WTC11 (cell line): ENCODE measurements around the gene ENAH. TPM values are rescaled to one million over a fixed set of nuclear protein-coding genes. Genes with fewer than 3 reads are reported as not detected.
A peak's percentile ranks its signal among the peaks of the same experiment; 100 is the strongest.

Experiments used
- ATAC-seq: fragments of 200-7000 bp; cut with Tn5 transposase; 2 replicates; pipeline ENCODE4 v1.10.0; 2021; ENCODE audit warnings: mild to moderate bottlenecking, moderate library complexity
- CTCF ChIA-PET: fragments of 300-600 bp; sonication (Branson Sonifier 250); formaldehyde crosslinking; loops from one replicate; lab custom pipeline; 2021; ENCODE audit warnings: antibody characterized with exemption; lab: Charles Lee
- POLR2A ChIA-PET: fragments of 350-600 bp; sonication (Branson Sonifier 250); formaldehyde crosslinking; loops from one replicate; lab custom pipeline; 2021; ENCODE audit warnings: antibody characterized with exemption; lab: Charles Lee
- DNase-seq: peaks from one replicate; pipeline ENCODE4 v3.0.0; 2021; ENCODE audit warnings: low spot score
- H3K27ac Mint-ChIP-seq: 2 replicates; pipeline ENCODE4 v1.8.0; 2021; ENCODE audit warnings: mixed read lengths
- H3K27me3 Mint-ChIP-seq: 2 replicates; pipeline ENCODE4 v1.8.0; 2021; ENCODE audit warnings: low read depth, mild to moderate bottlenecking, moderate library complexity, mixed read lengths
- H3K36me3 Mint-ChIP-seq: 2 replicates; pipeline ENCODE4 v1.8.0; 2021; ENCODE audit warnings: mixed read lengths
- H3K4me1 Mint-ChIP-seq: 2 replicates; pipeline ENCODE4 v1.8.0; 2022; ENCODE audit warnings: mixed read lengths
- H3K4me3 Mint-ChIP-seq: 2 replicates; pipeline ENCODE4 v1.8.0; 2021; ENCODE audit warnings: mild to moderate bottlenecking, moderate library complexity, mixed read lengths
- H3K9me3 Mint-ChIP-seq: 2 replicates; pipeline ENCODE4 v1.8.0; 2021; ENCODE audit warnings: mixed read lengths
- ATF6 ChIP-seq: sonication (generic); formaldehyde crosslinking; IDR thresholded peaks from 2 replicates; pipeline ENCODE4 v1.8.1; 2023; ENCODE audit warnings: mild to moderate bottlenecking, missing genetic modification reagents
- CREM ChIP-seq: sonication (generic); formaldehyde crosslinking; IDR thresholded peaks from 2 replicates; pipeline ENCODE4 v1.8.1; 2022; ENCODE audit warnings: mild to moderate bottlenecking, missing genetic modification reagents, moderate library complexity
- E2F4 ChIP-seq: sonication (generic); formaldehyde crosslinking; IDR thresholded peaks from 2 replicates; pipeline ENCODE4 v1.8.1; 2022; ENCODE audit warnings: low read depth, mild to moderate bottlenecking, moderate library complexity, missing genetic modification reagents, borderline replicate concordance
- ELF4 ChIP-seq: sonication (generic); formaldehyde crosslinking; IDR thresholded peaks from 2 replicates; pipeline ENCODE4 v1.8.1; 2022; ENCODE audit warnings: low read depth, mild to moderate bottlenecking, moderate library complexity, missing genetic modification reagents
- FOXK1 ChIP-seq: sonication (generic); formaldehyde crosslinking; IDR thresholded peaks from 2 replicates; pipeline ENCODE4 v1.8.0; 2022; ENCODE audit warnings: mild to moderate bottlenecking, moderate library complexity, missing genetic modification reagents
- HMGA2 ChIP-seq: fragments of 250-450 bp; sonication (Bioruptor Pico); IDR thresholded peaks from 2 replicates; pipeline ENCODE4 v1.4.0; 2021; ENCODE audit warnings: mild to moderate bottlenecking, moderate library complexity
- PRDM15 ChIP-seq: sonication (generic); formaldehyde crosslinking; IDR thresholded peaks from 2 replicates; pipeline ENCODE4 v1.8.0; 2022; ENCODE audit warnings: missing genetic modification reagents
- RORB ChIP-seq: fragments of 250-450 bp; sonication (Bioruptor Pico); IDR thresholded peaks from 2 replicates; pipeline ENCODE4 v1.9.0; 2021; ENCODE audit warnings: mild to moderate bottlenecking
- TEAD1 ChIP-seq: sonication (generic); formaldehyde crosslinking; IDR thresholded peaks from 2 replicates; pipeline ENCODE4 v1.8.0; 2022; ENCODE audit warnings: mild to moderate bottlenecking, missing genetic modification reagents
- TEAD4 ChIP-seq: sonication (generic); formaldehyde crosslinking; IDR thresholded peaks from 2 replicates; pipeline ENCODE4 v1.8.0; 2022; ENCODE audit warnings: mild to moderate bottlenecking, missing genetic modification reagents
- ZMAT4 ChIP-seq: fragments of 250-450 bp; sonication (Bioruptor Pico); IDR thresholded peaks from 2 replicates; pipeline ENCODE4 v1.9.0; 2021; ENCODE audit warnings: mild to moderate bottlenecking
- ZNF121 ChIP-seq: sonication (generic); formaldehyde crosslinking; IDR thresholded peaks from 2 replicates; pipeline ENCODE4 v1.8.0; 2023; ENCODE audit warnings: missing genetic modification reagents
- ZNF281 ChIP-seq: sonication (generic); formaldehyde crosslinking; IDR thresholded peaks from 2 replicates; pipeline ENCODE4 v1.8.0; 2023; ENCODE audit warnings: mild to moderate bottlenecking, missing genetic modification reagents
- ZNF423 ChIP-seq: fragments of 250-450 bp; sonication (Bioruptor Pico); IDR thresholded peaks from 2 replicates; pipeline ENCODE4 v2.1.2; 2022; ENCODE audit warnings: mild to moderate bottlenecking, moderate library complexity
- ZSCAN18 ChIP-seq: fragments of 250-450 bp; sonication (Bioruptor Pico); IDR thresholded peaks from 2 replicates; pipeline ENCODE4 v2.1.2; 2022; ENCODE audit warnings: mild to moderate bottlenecking, moderate library complexity
- total RNA-seq: library from RNA; stranded (reverse); gene quantifications from 3 replicates; pipeline ENCODE4 v1.2.3, GENCODE V29; 2021
- TF ChIP-seq, protein P1 (sequence below): sonication (generic); formaldehyde crosslinking; IDR thresholded peaks from 2 replicates; pipeline ENCODE4 v1.8.0; 2022; ENCODE audit warnings: mild to moderate bottlenecking, missing genetic modification reagents
- TF ChIP-seq, protein P2 (sequence below): sonication (generic); formaldehyde crosslinking; IDR thresholded peaks from 2 replicates; pipeline ENCODE4 v1.8.1; 2022; ENCODE audit warnings: mild to moderate bottlenecking, missing genetic modification reagents, moderate library complexity, borderline replicate concordance

The ENAH gene
- total RNA-seq, 1 experiment from 2014 or later, result 227 TPM

DNA sequence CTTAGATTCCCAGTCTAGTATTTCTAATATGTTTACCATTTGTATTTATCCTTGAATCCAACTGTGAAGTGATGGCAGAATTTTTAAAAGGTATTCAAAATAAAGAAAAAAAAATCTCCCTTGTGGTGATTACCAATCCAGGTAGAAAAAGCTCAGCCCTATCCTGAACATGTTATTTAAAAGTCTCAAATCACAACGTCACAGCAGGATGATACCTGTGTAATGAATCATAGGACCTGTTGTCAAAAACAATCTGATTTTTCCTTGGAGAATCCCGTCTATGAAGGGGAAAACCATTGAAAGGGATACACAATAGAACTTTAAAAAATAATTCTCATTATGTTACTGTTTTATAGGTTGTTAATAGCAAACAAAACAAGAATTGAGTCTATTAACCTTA lies 148.1 kb downstream of the ENAH start (continued):
- TF ChIP-seq, protein P1, sequence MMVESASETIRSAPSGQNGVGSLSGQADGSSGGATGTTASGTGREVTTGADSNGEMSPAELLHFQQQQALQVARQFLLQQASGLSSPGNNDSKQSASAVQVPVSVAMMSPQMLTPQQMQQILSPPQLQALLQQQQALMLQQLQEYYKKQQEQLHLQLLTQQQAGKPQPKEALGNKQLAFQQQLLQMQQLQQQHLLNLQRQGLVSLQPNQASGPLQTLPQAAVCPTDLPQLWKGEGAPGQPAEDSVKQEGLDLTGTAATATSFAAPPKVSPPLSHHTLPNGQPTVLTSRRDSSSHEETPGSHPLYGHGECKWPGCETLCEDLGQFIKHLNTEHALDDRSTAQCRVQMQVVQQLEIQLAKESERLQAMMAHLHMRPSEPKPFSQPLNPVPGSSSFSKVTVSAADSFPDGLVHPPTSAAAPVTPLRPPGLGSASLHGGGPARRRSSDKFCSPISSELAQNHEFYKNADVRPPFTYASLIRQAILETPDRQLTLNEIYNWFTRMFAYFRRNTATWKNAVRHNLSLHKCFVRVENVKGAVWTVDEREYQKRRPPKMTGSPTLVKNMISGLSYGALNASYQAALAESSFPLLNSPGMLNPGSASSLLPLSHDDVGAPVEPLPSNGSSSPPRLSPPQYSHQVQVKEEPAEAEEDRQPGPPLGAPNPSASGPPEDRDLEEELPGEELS (CRISPR knock-in tag), result no peak
- TF ChIP-seq TEAD1 (CRISPR knock-in tag) (no peak), ELF4 (CRISPR knock-in tag) (no peak)
- TF ChIP-seq, protein P2, sequence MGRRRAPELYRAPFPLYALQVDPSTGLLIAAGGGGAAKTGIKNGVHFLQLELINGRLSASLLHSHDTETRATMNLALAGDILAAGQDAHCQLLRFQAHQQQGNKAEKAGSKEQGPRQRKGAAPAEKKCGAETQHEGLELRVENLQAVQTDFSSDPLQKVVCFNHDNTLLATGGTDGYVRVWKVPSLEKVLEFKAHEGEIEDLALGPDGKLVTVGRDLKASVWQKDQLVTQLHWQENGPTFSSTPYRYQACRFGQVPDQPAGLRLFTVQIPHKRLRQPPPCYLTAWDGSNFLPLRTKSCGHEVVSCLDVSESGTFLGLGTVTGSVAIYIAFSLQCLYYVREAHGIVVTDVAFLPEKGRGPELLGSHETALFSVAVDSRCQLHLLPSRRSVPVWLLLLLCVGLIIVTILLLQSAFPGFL (CRISPR knock-in tag), result no peak
- TF ChIP-seq, all 79 proteins: peak for 0

GRCh38 chr1:225500624-225501192 lies 152.2 kb downstream of the ENAH start:
- no peaks in the 10 kb centered on the region for H3K27me3 Mint-ChIP-seq
- ChIA-PET POLR2A (interaction anchor here (0.6 kb wide), 1 partner anchor 84 kb away, joined by 5 read pairs; no protein-coding TSS in a partner anchor), CTCF (no interaction called here)
- no peaks in the 10 kb centered on the region for H3K9me3 Mint-ChIP-seq
- ATAC-seq (no peak), DNase-seq (no peak)
- H3K4me1 Mint-ChIP-seq, result peaks cover 15% of the 10 kb centered on the region
- H3K4me3 Mint-ChIP-seq, result no peak overlapping the region; the same call in 1 of the 2 replicates
- peak overlapping the region; percentile 68 for H3K27ac Mint-ChIP-seq
- no peak for TF ChIP-seq ZNF121
- TF ChIP-seq ZSCAN18, result no peak
- no peak for TF ChIP-seq ZMAT4 (CRISPR knock-in tag)
- TF ChIP-seq ZNF423 (CRISPR knock-in tag), result no peak
- no peak for TF ChIP-seq ZNF281 (CRISPR knock-in tag)
- TF ChIP-seq HMGA2, result no peak
- no peak for TF ChIP-seq TEAD4 (CRISPR knock-in tag)
- TF ChIP-seq, protein P2 (CRISPR knock-in tag), result no peak
- no peak for TF ChIP-seq ATF6 (CRISPR knock-in tag)
- TF ChIP-seq FOXK1 (CRISPR knock-in tag), result no peak
- no peak for TF ChIP-seq CREM
- TF ChIP-seq PRDM15, result no peak
- TF ChIP-seq RORB (CRISPR knock-in tag), result no peak
- no peak for TF ChIP-seq E2F4 (CRISPR knock-in tag)
- H3K36me3 Mint-ChIP-seq, result peaks cover 40% of the 10 kb centered on the region
